ENCODE results near the gene LSM4.

LSM4 gene

GRCh38 chr19:18274219-18274780, 48.6 kb downstream of the LSM4 start, which contains the start of gene IQCN:
IQCN (minus strand) TSS chr19:18274452; CDS start chr19:18269478, 4,974 bp downstream.
- DNase-seq (ENCODE audit: low spot score), result no peak

GRCh38 chr19:18273561-18274218, 49.2 kb downstream of the LSM4 start:
- no peak for DNase-seq (ENCODE audit: low spot score)

- no peak for DNase-seq (ENCODE audit: low spot score)
Measured at GRCh38 chr19:18271433-18271841, 51.4 kb downstream of the LSM4 start.

GRCh38 chr19:18270326-18270725, 52.5 kb downstream of the LSM4 start:
- DNase-seq (ENCODE audit: low spot score), result no peak

- no peak for DNase-seq (ENCODE audit: low spot score)
Measured at GRCh38 chr19:18269070-18269723, 53.7 kb downstream of the LSM4 start.

- DNase-seq (ENCODE audit: low spot score), result no peak
Measured at GRCh38 chr19:18266771-18267686, 55.8 kb downstream of the LSM4 start.

GRCh38 chr19:18265582-18265981, 57.3 kb downstream of the LSM4 start:
- no peak for DNase-seq (ENCODE audit: low spot score)

GRCh38 chr19:18264971-18265540, 57.8 kb downstream of the LSM4 start:
- no peak for DNase-seq (ENCODE audit: low spot score)

GRCh38 chr19:18264137-18264854, 58.6 kb downstream of the LSM4 start:
- DNase-seq (ENCODE audit: low spot score), result no peak

- DNase-seq (ENCODE audit: low spot score), result no peak
Measured at GRCh38 chr19:18263324-18264136, 59.3 kb downstream of the LSM4 start.

GRCh38 chr19:18262917-18263316, 60.0 kb downstream of the LSM4 start:
- no peak for DNase-seq (ENCODE audit: low spot score)

GRCh38 chr19:18262144-18262543, 60.7 kb downstream of the LSM4 start:
- DNase-seq (ENCODE audit: low spot score), result no peak

- no peak for DNase-seq (ENCODE audit: low spot score)
Measured at GRCh38 chr19:18261474-18261873, 61.4 kb downstream of the LSM4 start.

GRCh38 chr19:18259893-18260292, 63.0 kb downstream of the LSM4 start:
- no peak for DNase-seq (ENCODE audit: low spot score)

- no peak for DNase-seq (ENCODE audit: low spot score)
Measured at GRCh38 chr19:18257503-18258470, 65.1 kb downstream of the LSM4 start.

All from HuH-7.5 (cell line).